Omental fat pad (tissue), 4 donors: ENCODE results near the gene MTREX. TPM values are rescaled to one million over a fixed set of nuclear protein-coding genes. Genes with fewer than 3 reads are reported as not detected.

Experiments
- ATAC-seq: fragments of 150-250 bp; one replicate; pipeline ENCODE4 v1.9.1; 2016; ENCODE audit warnings: mild to moderate bottlenecking, moderate library complexity; ENCODE audit not compliant: low FRiP score
- DNase-seq: peaks from one replicate; pipeline ENCODE4 v3.0.0-alpha.2; 2019; ENCODE audit warnings: low spot score
- total RNA-seq, 4 donors: library from RNA; depleted of rRNA; stranded (reverse); fragments of >200 nt; gene quantifications; one replicate each; pipeline ENCODE4 v1.1.0, GENCODE V29; 2016
- TF ChIP-seq, protein P1 (sequence below), 3 donors: fragments of 450-650 bp; IDR thresholded peaks; one replicate each; pipeline ENCODE4 v1.5.1; 2016 to 2017; ENCODE audit warnings: antibody characterized with exemption in 3 of 3, mild to moderate bottlenecking in 3 of 3, moderate library complexity in 2 of 3

MTREX gene
- total RNA-seq, 4 donors from 2014 or later, result 82.5 to 102 (median 86.1) TPM

DNA sequence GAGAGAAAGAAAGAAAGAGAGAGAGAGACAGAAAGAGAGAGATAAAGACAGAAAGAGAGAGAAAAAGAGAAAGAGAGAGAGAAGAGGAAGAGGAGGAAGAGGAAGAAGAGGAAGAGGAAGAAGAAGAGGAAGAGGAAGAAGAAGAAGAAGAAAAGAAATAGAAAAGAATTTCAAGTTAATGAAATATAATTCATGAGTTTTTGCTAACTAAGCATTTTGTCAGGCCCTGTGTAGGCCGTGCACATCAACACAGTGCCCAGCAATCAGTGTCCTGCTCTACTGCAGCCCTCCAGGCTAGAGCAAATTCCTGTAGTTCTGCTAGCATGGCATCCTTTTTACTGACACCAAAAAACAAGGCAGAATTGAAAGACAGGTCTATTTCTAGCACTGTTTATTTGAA is 164.9 kb downstream of the MTREX start:
- TF ChIP-seq, protein P1, sequence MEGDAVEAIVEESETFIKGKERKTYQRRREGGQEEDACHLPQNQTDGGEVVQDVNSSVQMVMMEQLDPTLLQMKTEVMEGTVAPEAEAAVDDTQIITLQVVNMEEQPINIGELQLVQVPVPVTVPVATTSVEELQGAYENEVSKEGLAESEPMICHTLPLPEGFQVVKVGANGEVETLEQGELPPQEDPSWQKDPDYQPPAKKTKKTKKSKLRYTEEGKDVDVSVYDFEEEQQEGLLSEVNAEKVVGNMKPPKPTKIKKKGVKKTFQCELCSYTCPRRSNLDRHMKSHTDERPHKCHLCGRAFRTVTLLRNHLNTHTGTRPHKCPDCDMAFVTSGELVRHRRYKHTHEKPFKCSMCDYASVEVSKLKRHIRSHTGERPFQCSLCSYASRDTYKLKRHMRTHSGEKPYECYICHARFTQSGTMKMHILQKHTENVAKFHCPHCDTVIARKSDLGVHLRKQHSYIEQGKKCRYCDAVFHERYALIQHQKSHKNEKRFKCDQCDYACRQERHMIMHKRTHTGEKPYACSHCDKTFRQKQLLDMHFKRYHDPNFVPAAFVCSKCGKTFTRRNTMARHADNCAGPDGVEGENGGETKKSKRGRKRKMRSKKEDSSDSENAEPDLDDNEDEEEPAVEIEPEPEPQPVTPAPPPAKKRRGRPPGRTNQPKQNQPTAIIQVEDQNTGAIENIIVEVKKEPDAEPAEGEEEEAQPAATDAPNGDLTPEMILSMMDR (IDR thresholded peaks at IDR 0.05), result no peak
- no peak for ATAC-seq
- no peak for DNase-seq

Other genes with a start within 250 kb of the MTREX start
- gene GZMA, start 205.3 kb upstream of the MTREX start, total RNA-seq, result 1 to 10 TPM in 2 of 4 donors, under 1 TPM in 1, not detected in 1; 0.96 to 4.8 (median 1.8) TPM
- gene GPX8, start 147.8 kb upstream of the MTREX start, total RNA-seq, result 10 to 100 TPM in 3 of 4 donors, 1 to 10 TPM in 1; 9.5 to 30.9 (median 17.7) TPM
- not detected for gene CDC20B, start 134.8 kb upstream of the MTREX start, total RNA-seq
- not detected for gene MCIDAS, start 80.7 kb upstream of the MTREX start, total RNA-seq
- not detected for gene CCNO, start 74.4 kb upstream of the MTREX start, total RNA-seq
- gene DHX29, start 295 bp upstream of the MTREX start, total RNA-seq, result 10 to 100 TPM; 23.0 to 29.2 (median 25.7) TPM
- gene PLPP1, start 227.0 kb downstream of the MTREX start, total RNA-seq, result 100 to 1,000 TPM; 248 to 593 (median 409) TPM